Ascending aorta (tissue), 2 donors: ENCODE results near the gene SLC36A4. TPM values are rescaled to one million over a fixed set of nuclear protein-coding genes. Genes with fewer than 3 reads are reported as not detected.
A peak's percentile ranks its signal among the peaks of the same experiment; 100 is the strongest.

Experiments
- DNase-seq, 2 donors: peaks; one replicate each; pipeline ENCODE4 v3.0.0-alpha.2; 2019; ENCODE audit warnings: low spot score in 2 of 2
- H3K27ac ChIP-seq, 2 donors: fragments of 200-600 bp; sonication (generic); one replicate each; pipeline ENCODE4 v1.5.1; 2016 to 2017; ENCODE audit warnings: mild to moderate bottlenecking in 1 of 2
- H3K27me3 ChIP-seq: fragments of 200-600 bp; sonication (generic); one replicate; pipeline ENCODE4 v1.5.1; 2017
- H3K36me3 ChIP-seq, 2 donors: fragments of 200-600 bp; sonication (generic); one replicate each; pipeline ENCODE4 v1.5.1; 2016
- H3K4me1 ChIP-seq, 2 donors: fragments of 200-600 bp; sonication (generic); one replicate each; pipeline ENCODE4 v1.5.1; 2016 to 2017; ENCODE audit warnings: mild to moderate bottlenecking in 1 of 2
- H3K4me3 ChIP-seq, 2 donors: fragments of 200-600 bp; sonication (generic); one replicate each; pipeline ENCODE4 v1.5.1; 2016 to 2017; ENCODE audit warnings: mild to moderate bottlenecking in 1 of 2
- H3K9me3 ChIP-seq, 2 donors: fragments of 200-600 bp; sonication (generic); one replicate each; pipeline ENCODE4 v1.5.1; 2016
- CTCF ChIP-seq, 3 experiments: fragments of 200-600 bp in 2 of 3; fragments of 450-650 bp in 1 of 3; sonication (generic) in 2 of 3; IDR thresholded peaks; one replicate each; pipeline ENCODE4 v1.5.1; 2016 to 2019; ENCODE audit warnings: antibody characterized with exemption in 3 of 3, mild to moderate bottlenecking in 1 of 3, moderate library complexity in 1 of 3
- intact Hi-C: fragments of 100-400 bp; cut with DNase I; formaldehyde crosslinking; loops from one replicate; pipeline ENCODE4 v1.15.1; 2023
- total RNA-seq: library from RNA; depleted of rRNA; stranded (reverse); fragments of >200 nt; gene quantifications from one replicate; pipeline ENCODE4 v1.1.0, GENCODE V29; 2016

SLC36A4 gene
- total RNA-seq, 1 donor from 2014 or later: 18.6 TPM

GRCh38 chr11:93208663-93209270 lies 11.0 kb upstream of the SLC36A4 start:
- intact Hi-C loops: no loop called here
- Histone ChIP-seq H3K27me3 (no peaks in the 10 kb centered on the region), H3K4me1 (no peaks in the 10 kb centered on the region), H3K36me3 (no peaks in the 10 kb centered on the region), H3K4me3 (no peak overlapping the region), H3K9me3 (peaks cover 0 to 11% of the 10 kb centered on the region in 2 donors), H3K27ac (no peak overlapping the region)
- no peak for DNase-seq
- TF ChIP-seq CTCF (IDR thresholded peaks at IDR 0.05): no peak

- Histone ChIP-seq H3K4me3 (no peak overlapping the region), H3K9me3 (no peaks in the 10 kb centered on the region), H3K36me3 (no peaks in the 10 kb centered on the region), H3K27me3 (no peaks in the 10 kb centered on the region), H3K27ac (no peak overlapping the region), H3K4me1 (no peaks in the 10 kb centered on the region)
- DNase-seq: no peak
- TF ChIP-seq CTCF (IDR thresholded peaks at IDR 0.05): no peak
- intact Hi-C loops: loop anchor here (5.0 kb wide), 1 partner anchor 343 kb away; the partner anchor contains the start of gene SMCO4
Observed at GRCh38 chr11:93199616-93200015, 1.8 kb upstream of the SLC36A4 start.

- no peak for TF ChIP-seq CTCF (IDR thresholded peaks at IDR 0.05)
- no peaks in the 10 kb centered on the region for H3K4me1 ChIP-seq
- H3K27me3 ChIP-seq: no peaks in the 10 kb centered on the region
- DNase-seq: no peak
- H3K4me3 ChIP-seq: peak overlapping the region; percentile 67 to 81
- H3K9me3 ChIP-seq: no peaks in the 10 kb centered on the region
- intact Hi-C loops: loop anchor here (5.0 kb wide), 1 partner anchor 344 kb away; the partner anchor contains the start of gene SMCO4
- H3K36me3 ChIP-seq: no peaks in the 10 kb centered on the region
- peak overlapping the region; percentile 90 to 92 for H3K27ac ChIP-seq
Observed at GRCh38 chr11:93198215-93198845, 539 bp upstream of the SLC36A4 start.

- H3K4me1 ChIP-seq: no peaks in the 10 kb centered on the region
- H3K27ac ChIP-seq: peak overlapping the region; percentile 90 to 92
- no peaks in the 10 kb centered on the region for H3K9me3 ChIP-seq
- H3K27me3 ChIP-seq: no peaks in the 10 kb centered on the region
- TF ChIP-seq CTCF (IDR thresholded peaks at IDR 0.05): peak in 2 of 3 experiments; percentile 15 to 19
- H3K4me3 ChIP-seq: peak overlapping the region; percentile 67 to 81
- H3K36me3 ChIP-seq: no peaks in the 10 kb centered on the region
- intact Hi-C loops: loop anchor here (5.0 kb wide), 1 partner anchor 345 kb away; the partner anchor contains the start of gene SMCO4
- DNase-seq: no peak
Observed at GRCh38 chr11:93196816-93197379, 893 bp downstream of the SLC36A4 start.

- no peak overlapping the region for H3K27ac ChIP-seq
- no peak for TF ChIP-seq CTCF (IDR thresholded peaks at IDR 0.05)
- no peak for DNase-seq
- H3K27me3 ChIP-seq: no peaks in the 10 kb centered on the region
- H3K4me1 ChIP-seq: no peaks in the 10 kb centered on the region
- no peak overlapping the region for H3K4me3 ChIP-seq
- intact Hi-C loops: loop anchor here (5.0 kb wide), 1 partner anchor 348 kb away; the partner anchor contains the start of gene SMCO4
- H3K36me3 ChIP-seq: no peaks in the 10 kb centered on the region
- peaks cover 0 to 3% of the 10 kb centered on the region in 2 donors for H3K9me3 ChIP-seq
Observed at GRCh38 chr11:93194673-93195291, 3.0 kb downstream of the SLC36A4 start.
